Loucy (cell line): ENCODE measurements around the gene FSTL4.

Experiments used
- CTCF ChIP-seq: fragments of 200-600 bp; sonication (generic); conservative IDR thresholded peaks from 2 replicates; pipeline ENCODE4 v1.5.1; 2014; ENCODE audit warnings: mild to moderate bottlenecking, antibody characterized with exemption, low read length
- EZH2phosphoT487 ChIP-seq: fragments of 200-600 bp; IDR thresholded peaks from 2 replicates; pipeline ENCODE4 v1.6.1; 2018; ENCODE audit warnings: antibody characterized with exemption, mild to moderate bottlenecking, moderate library complexity, borderline replicate concordance

DNA sequence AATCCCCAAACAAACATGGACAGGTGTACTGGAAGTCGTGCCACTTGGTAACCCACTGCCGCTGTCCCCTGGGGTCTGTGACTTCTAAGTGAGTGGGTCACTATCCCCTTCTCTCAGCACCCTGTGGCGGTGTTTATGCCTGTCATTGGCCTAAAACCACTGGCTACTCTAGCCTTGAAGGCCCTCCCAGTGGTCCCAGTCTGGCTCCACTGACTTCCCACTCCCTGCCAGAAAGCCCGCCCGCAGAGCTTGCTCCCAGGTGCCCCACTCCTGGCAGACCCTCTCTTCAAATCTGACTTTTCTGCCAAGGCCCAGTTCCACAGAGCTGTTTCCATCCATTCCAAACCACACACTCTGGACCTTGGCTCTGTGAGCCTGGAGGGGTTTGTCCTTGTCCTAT lies 286.0 kb downstream of the FSTL4 start:
- TF ChIP-seq CTCF (no peak), EZH2phosphoT487 (no peak)
